Measurements from ENCODE around the gene UBR2. TPM values are rescaled to one million over a fixed set of nuclear protein-coding genes. Genes with fewer than 3 reads are reported as not detected.
"Not testable (repeated sequence)": the region's sequence is repeated elsewhere in the genome, so short reads cannot be mapped to it uniquely, and the experiment has no call there.

The UBR2 gene
- total RNA-seq, 6 experiments from 2014 or later = 14.0 to 22.8 (median 16.7) TPM

DNA sequence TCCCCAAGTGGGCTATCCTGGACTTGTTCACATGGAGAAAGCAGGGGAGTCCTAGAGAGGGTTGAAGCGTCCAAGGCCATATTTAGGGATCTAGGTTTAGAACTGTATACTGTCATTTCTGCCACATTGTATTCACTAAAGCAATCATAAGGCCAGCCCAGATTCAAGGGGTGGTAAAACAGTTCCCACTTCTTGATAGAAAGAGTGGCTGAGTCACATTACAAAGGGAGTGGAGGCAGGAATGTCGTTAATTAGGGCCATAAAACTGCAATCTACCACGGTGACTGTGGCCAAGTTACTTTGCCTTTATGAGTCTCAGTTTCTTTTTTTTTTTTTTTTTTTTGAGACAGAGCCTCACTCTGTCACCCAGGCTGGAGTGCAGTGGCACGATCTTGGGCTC lies 7.4 kb upstream of the UBR2 start:
- no peaks in the 10 kb centered on the region for H3K36me3 ChIP-seq
- H3K27me3 ChIP-seq = no peaks in the 10 kb centered on the region
- H3K4me1 ChIP-seq = no peaks in the 10 kb centered on the region
- H3K9me3 ChIP-seq = no peaks in the 10 kb centered on the region
- intact Hi-C loops (cut with DNase I) = no loop called here
- no peak overlapping the region for H3K27ac ChIP-seq
- DNase-seq (no peak), ATAC-seq (no peak)
- WGBS (ENCODE audit: insufficient coverage, low coverage, low lambda C conversion rate, missing lambda C conversion rate) = 83% methylated on average over 3 of the region's 4 CpGs
- TF ChIP-seq CTCF (IDR thresholded peaks at IDR 0.05) = no peak
- no peak for TF ChIP-seq POLR2A (IDR thresholded peaks at IDR 0.05)
- no peak overlapping the region for H3K4me3 ChIP-seq

DNA sequence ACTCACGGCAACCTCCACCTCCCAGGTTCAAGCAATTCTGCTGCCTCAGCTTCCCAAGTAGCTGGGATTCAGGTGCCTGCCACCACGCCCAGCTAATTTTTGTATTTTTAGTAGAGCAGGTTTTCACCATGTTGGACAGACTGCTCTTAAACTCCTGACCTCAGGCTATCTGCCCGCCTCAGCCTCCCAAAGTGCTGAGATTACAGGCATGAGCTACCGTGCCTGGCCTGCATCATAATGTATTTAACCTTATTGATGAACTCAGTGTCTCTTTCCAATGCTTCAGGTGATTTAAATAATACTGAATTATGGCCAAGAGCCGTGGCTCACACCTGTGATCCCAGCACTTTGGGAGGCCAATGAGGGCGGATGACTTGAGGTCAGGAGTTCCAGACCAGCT lies 4.6 kb upstream of the UBR2 start:
- H3K9me3 ChIP-seq; ATAC-seq; H3K4me3 ChIP-seq; DNase-seq; H3K4me1 ChIP-seq; H3K27ac ChIP-seq; H3K27me3 ChIP-seq; intact Hi-C loops (cut with DNase I); H3K36me3 ChIP-seq: not testable (repeated sequence)
- WGBS (ENCODE audit: insufficient coverage, low coverage, low lambda C conversion rate, missing lambda C conversion rate) = 86% methylated on average over 6 of the region's 6 CpGs

- no peaks in the 10 kb centered on the region for H3K27me3 ChIP-seq
- WGBS (ENCODE audit: insufficient coverage, low coverage, low lambda C conversion rate, missing lambda C conversion rate) = 59% methylated on average over 3 of the region's 3 CpGs
- DNase-seq (no peak), ATAC-seq (no peak)
- no peak overlapping the region for H3K27ac ChIP-seq
- H3K4me3 ChIP-seq = no peak overlapping the region
- H3K9me3 ChIP-seq = no peaks in the 10 kb centered on the region
- no peak for TF ChIP-seq POLR2A (IDR thresholded peaks at IDR 0.05)
- TF ChIP-seq CTCF (IDR thresholded peaks at IDR 0.05) = no peak
- intact Hi-C loops (cut with DNase I) = no loop called here
- peaks cover 0 to 7% (median 2%) of the 10 kb centered on the region in 4 donors for H3K4me1 ChIP-seq
- H3K36me3 ChIP-seq = no peaks in the 10 kb centered on the region
These were observed 1.8 kb upstream of the UBR2 start for GRCh38 chr6:42561986-42562385.

- Histone ChIP-seq H3K9me3 (no peaks in the 10 kb centered on the region), H3K4me1 (peaks cover 0 to 8% (median 2%) of the 10 kb centered on the region in 4 donors), H3K27me3 (no peaks in the 10 kb centered on the region), H3K27ac (no peak overlapping the region), H3K4me3 (peak overlapping the region in 1 of 3 donors; percentile 12), H3K36me3 (no peaks in the 10 kb centered on the region)
- intact Hi-C loops (cut with DNase I) = no loop called here
- WGBS (ENCODE audit: insufficient coverage, low coverage, low lambda C conversion rate, missing lambda C conversion rate) = 57% methylated on average over 4 of the region's 6 CpGs
- ATAC-seq (no peak), DNase-seq (no peak)
- TF ChIP-seq POLR2A (IDR thresholded peaks at IDR 0.05) = no peak
- no peak for TF ChIP-seq CTCF (IDR thresholded peaks at IDR 0.05)
These were observed 932 bp upstream of the UBR2 start for GRCh38 chr6:42562788-42563405.

DNA sequence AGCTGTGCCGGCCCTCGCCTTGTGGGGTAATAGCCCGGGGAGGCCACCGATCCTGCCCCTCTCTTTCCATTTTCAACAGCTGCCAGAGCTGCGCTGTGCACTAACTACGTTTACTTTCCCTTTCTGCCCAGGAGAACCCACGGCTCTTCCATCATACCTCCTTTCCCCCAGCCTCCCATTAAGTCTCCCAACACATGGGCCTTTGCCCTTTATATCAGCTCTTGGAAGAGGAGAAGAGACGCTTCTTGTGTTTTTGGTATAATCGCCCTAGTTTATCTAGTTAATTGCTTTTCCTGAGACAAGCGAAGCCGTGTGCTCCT lies 637 bp downstream of the UBR2 start:
- Histone ChIP-seq H3K4me3 (peak overlapping the region; percentile 84 to 92 (median 91)), H3K27me3 (no peaks in the 10 kb centered on the region), H3K9me3 (no peaks in the 10 kb centered on the region), H3K27ac (peak overlapping the region; percentile 94 to 98 (median 97)), H3K4me1 (peaks cover 0 to 16% (median 2%) of the 10 kb centered on the region in 4 donors), H3K36me3 (no peaks in the 10 kb centered on the region)
- ATAC-seq (no peak), DNase-seq (no peak)
- no peak for TF ChIP-seq POLR2A (IDR thresholded peaks at IDR 0.05)
- no peak for TF ChIP-seq CTCF (IDR thresholded peaks at IDR 0.05)
- intact Hi-C loops (cut with DNase I) = no loop called here
- under 1% methylated on average over 10 of the region's 11 CpGs for whole genome bisulfite sequencing (ENCODE audit: insufficient coverage, low coverage, low lambda C conversion rate, missing lambda C conversion rate)

Data from right lobe of liver (tissue), 6 donors.